K562 (cell line): ENCODE data around the gene RHEBL1. TPM values are rescaled to one million over a fixed set of nuclear protein-coding genes. Genes with fewer than 3 reads are reported as not detected.
A peak's percentile ranks its signal among the peaks of the same experiment; 100 is the strongest.

Source experiments
- CREB5 ChIP-seq: fragments of 250-450 bp; sonication (Bioruptor Pico); IDR thresholded peaks from 2 replicates; pipeline ENCODE4 v1.5.0; 2020; ENCODE audit warnings: mild to moderate bottlenecking
- FOXO4 ChIP-seq: fragments of 450-650 bp; formaldehyde crosslinking; IDR thresholded peaks from 2 replicates; pipeline ENCODE4 v1.4.0; 2020; ENCODE audit warnings: mild to moderate bottlenecking, moderate library complexity
- HEY1 ChIP-seq: fragments of 250-450 bp; sonication (Bioruptor Pico); IDR thresholded peaks from 2 replicates; pipeline ENCODE4 v1.5.0; 2020; ENCODE audit warnings: mild to moderate bottlenecking, moderate library complexity, borderline replicate concordance
- JUND ChIP-seq, 2 experiments: IDR thresholded peaks; 2 replicates in 1 of 2; 3 replicates in 1 of 2; pipeline ENCODE4 v1.6.1; 2011; ENCODE audit warnings: borderline replicate concordance in 2 of 2, low read depth in 2 of 2, low read length in 2 of 2, improper control_type of control experiment in 1 of 2, missing biosample characterization in 1 of 2, missing genetic modification characterization in 1 of 2, missing genetic modification reagents in 1 of 2
- KLF16 ChIP-seq: IDR thresholded peaks from 2 replicates; pipeline ENCODE4 v1.6.1; 2016; ENCODE audit warnings: antibody characterized with exemption
- TAF1 ChIP-seq: IDR thresholded peaks from 2 replicates; pipeline ENCODE4 v1.6.1; 2011; ENCODE audit warnings: mild to moderate bottlenecking, low read length, moderate library complexity; ENCODE audit not compliant: insufficient read depth, control insufficient read depth, severe bottlenecking; ENCODE audit errors: extremely low read depth
- TRIM25 ChIP-seq: fragments of 450-650 bp; IDR thresholded peaks from 2 replicates; pipeline ENCODE4 v1.7.0; 2016; ENCODE audit warnings: borderline replicate concordance
- U2AF1 ChIP-seq: fragments of 200-400 bp; formaldehyde crosslinking; optimal IDR thresholded peaks from 2 replicates; pipeline ENCODE3; 2017; ENCODE audit warnings: mild to moderate bottlenecking, low read depth, low read length, moderate library complexity
- ZNF263 ChIP-seq: sonication (generic); formaldehyde crosslinking; IDR thresholded peaks from 2 replicates; pipeline ENCODE4 v1.8.0; 2022; ENCODE audit warnings: mild to moderate bottlenecking, missing genetic modification reagents, borderline replicate concordance
- ZNF316 ChIP-seq: fragments of 450-650 bp; IDR thresholded peaks from 2 replicates; pipeline ENCODE4 v1.6.1; 2016
- ZNF740 ChIP-seq, 3 experiments: fragments of 200-800 bp in 1 of 3; sonication (Bioruptor generic) in 1 of 3; sonication (generic) in 1 of 3; formaldehyde crosslinking in 1 of 3; IDR thresholded peaks; 2 replicates each; pipeline versions ENCODE4 v1.6.1 to v1.8.0; 2016 to 2022; ENCODE audit warnings: mild to moderate bottlenecking in 2 of 3, missing compliant biosample characterization in 2 of 3, missing genetic modification characterization in 2 of 3, missing genetic modification reagents in 1 of 3
- ZNF77 ChIP-seq: fragments of 250-450 bp; sonication (Bioruptor Pico); IDR thresholded peaks from 2 replicates; pipeline ENCODE4 v1.5.0; 2020
- polyA plus RNA-seq, 8 experiments: library from polyadenylated mRNA; depleted of rRNA in 4 of 8; stranded (reverse) in 5 of 8; unstranded in 3 of 8; fragments of >200 nt; fragmentation: Nextera tagmentation in 2 of 8; fragmentation: Illumina TruSeq in 1 of 8; extraction: Ambion mirVana in 2 of 8; extraction: Trizol in 1 of 8; gene quantifications; 2 replicates each; pipeline versions ENCODE4 v1.2.1 to v1.2.3, GENCODE V29; 2011 to 2014; ENCODE audit warnings: inconsistent platforms in 1 of 8, missing spikeins in 1 of 8
- total RNA-seq, 7 experiments: library from RNA; depleted of rRNA in 6 of 7; stranded (reverse); fragments of >200 nt in 6 of 7; fragmentation: Illumina TruSeq in 2 of 7; extraction: Trizol in 2 of 7; gene quantifications; 2 replicates each; pipeline versions ENCODE4 v1.2.1 to v1.2.3, GENCODE V29; 2011 to 2021; ENCODE audit warnings: low replicate concordance in 1 of 7
- TF ChIP-seq, protein P1 (sequence below), 2 experiments: fragments of 250-450 bp in 1 of 2; fragments of 450-650 bp in 1 of 2; sonication (Bioruptor Pico) in 1 of 2; IDR thresholded peaks; 2 replicates each; pipeline versions ENCODE4 v1.6.1 to v1.8.0; 2016 to 2021; ENCODE audit warnings: mild to moderate bottlenecking in 2 of 2, moderate library complexity in 2 of 2, missing compliant biosample characterization in 1 of 2, missing genetic modification characterization in 1 of 2
- TF ChIP-seq, protein P2 (sequence below): sonication (generic); formaldehyde crosslinking; IDR thresholded peaks from 2 replicates; pipeline ENCODE4 v1.8.0; 2022; ENCODE audit warnings: missing genetic modification reagents, mild to moderate bottlenecking, moderate library complexity, borderline replicate concordance

RHEBL1 gene
- total and polyA plus RNA-seq, 9 of the 15 experiments (the other 6 are each of a cell fraction or from before 2014, with no cell fraction given): 4.3 to 36.1 (median 8.2) TPM

DNA sequence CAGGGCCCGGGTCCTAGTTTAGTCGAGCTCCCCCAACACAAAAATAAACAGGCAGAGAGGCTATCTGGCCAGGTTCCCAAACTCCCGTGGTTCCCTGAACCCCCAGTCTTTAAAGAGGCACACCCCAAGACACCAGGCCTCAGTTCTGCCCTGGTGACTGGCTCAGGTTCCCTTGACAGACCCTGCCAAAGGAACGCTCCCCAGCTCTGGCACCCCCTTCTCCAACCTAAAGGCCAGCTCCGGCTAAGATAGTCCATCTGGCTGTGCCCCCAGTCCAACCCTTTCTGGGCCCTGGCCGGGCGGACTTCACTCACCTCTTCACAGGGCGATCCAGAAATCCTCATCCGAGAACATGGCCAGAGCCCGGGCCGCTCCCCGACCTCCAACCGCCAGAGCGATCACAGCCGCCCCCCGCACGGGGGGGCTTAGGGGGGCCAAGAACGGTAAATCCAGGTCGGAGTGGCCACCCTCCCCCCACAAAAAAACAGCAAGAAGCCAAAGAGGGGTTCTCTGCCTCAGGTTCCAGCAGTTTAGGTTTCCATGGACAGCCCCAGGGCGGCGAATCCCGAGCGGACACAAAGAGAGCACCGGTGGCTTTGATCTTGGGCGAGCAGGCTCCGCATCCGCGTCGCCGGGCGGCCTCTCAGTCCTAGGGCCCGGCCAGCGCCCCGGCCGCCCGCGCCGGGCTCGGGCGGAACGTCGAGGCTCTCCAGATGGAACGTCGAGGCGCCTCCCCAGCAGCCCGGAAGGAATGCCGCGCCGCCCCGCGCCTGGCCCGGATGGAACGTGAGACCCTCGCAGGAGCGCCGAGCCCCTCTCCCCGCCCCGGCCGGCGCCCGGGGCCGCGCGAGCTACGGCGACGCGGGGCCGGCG lies 10.2 kb downstream of the RHEBL1 start (continued):
- TF ChIP-seq ZNF263 (CRISPR knock-in tag) (no peak), HEY1 (CRISPR knock-in tag) (no peak), FOXO4 (CRISPR knock-in tag) (no peak), CREB5 (no peak), JUND (IDR thresholded peaks at IDR 0.05; ENCODE audit: borderline replicate concordance, low read depth, low read length) (no peak), JUND (tag; IDR thresholded peaks at IDR 0.05; ENCODE audit: borderline replicate concordance, low read depth, low read length) (no peak), TAF1 (no peak), ZNF316 (no peak), ZNF740 (CRISPR knock-in tag; IDR thresholded peaks at IDR 0.05) (no peak), ZNF740 (tag; IDR thresholded peaks at IDR 0.05) (no peak), TRIM25 (no peak), U2AF1 (peak; percentile 2), KLF16 (no peak), ZNF77 (no peak)
- TF ChIP-seq, protein P1, sequence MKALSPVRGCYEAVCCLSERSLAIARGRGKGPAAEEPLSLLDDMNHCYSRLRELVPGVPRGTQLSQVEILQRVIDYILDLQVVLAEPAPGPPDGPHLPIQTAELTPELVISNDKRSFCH (CRISPR knock-in tag; IDR thresholded peaks at IDR 0.05): no peak
- TF ChIP-seq, protein P1 (tag; IDR thresholded peaks at IDR 0.05): no peak
- TF ChIP-seq, protein P2, sequence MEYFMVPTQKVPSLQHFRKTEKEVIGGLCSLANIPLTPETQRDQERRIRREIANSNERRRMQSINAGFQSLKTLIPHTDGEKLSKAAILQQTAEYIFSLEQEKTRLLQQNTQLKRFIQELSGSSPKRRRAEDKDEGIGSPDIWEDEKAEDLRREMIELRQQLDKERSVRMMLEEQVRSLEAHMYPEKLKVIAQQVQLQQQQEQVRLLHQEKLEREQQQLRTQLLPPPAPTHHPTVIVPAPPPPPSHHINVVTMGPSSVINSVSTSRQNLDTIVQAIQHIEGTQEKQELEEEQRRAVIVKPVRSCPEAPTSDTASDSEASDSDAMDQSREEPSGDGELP (CRISPR knock-in tag): no peak
